Mononuclear cell (primary cell): ENCODE results near the gene AGAP9. TPM values are rescaled to one million over a fixed set of nuclear protein-coding genes. Genes with fewer than 3 reads are reported as not detected.
"Not testable (repeated sequence)": the region's sequence is repeated elsewhere in the genome, so short reads cannot be mapped to it uniquely, and the experiment has no call there.

Experiments
- H3K27me3 ChIP-seq: 2 replicates; pipeline ENCODE4 v1.6.0; 2011; ENCODE audit warnings: low read length, control low read depth; ENCODE audit not compliant: insufficient read depth
- H3K4me1 ChIP-seq: 2 replicates; pipeline ENCODE4 v1.5.1; 2011; ENCODE audit warnings: mild to moderate bottlenecking, low read length, control low read depth; ENCODE audit not compliant: insufficient read depth
- H3K4me3 ChIP-seq: 2 replicates; pipeline ENCODE4 v1.5.1; 2011; ENCODE audit warnings: mild to moderate bottlenecking, low read length, moderate library complexity
- H3K9me3 ChIP-seq: 2 replicates; pipeline ENCODE4 v1.5.1; 2011; ENCODE audit warnings: low read depth, mild to moderate bottlenecking, control low read depth, low read length
- total RNA-seq: library from RNA; depleted of rRNA; stranded (reverse); fragments of >200 nt; gene quantifications from one replicate; pipeline ENCODE4 v1.2.3, GENCODE V29; 2012

AGAP9 gene
- total RNA-seq, 1 donor: 10.6 TPM

DNA sequence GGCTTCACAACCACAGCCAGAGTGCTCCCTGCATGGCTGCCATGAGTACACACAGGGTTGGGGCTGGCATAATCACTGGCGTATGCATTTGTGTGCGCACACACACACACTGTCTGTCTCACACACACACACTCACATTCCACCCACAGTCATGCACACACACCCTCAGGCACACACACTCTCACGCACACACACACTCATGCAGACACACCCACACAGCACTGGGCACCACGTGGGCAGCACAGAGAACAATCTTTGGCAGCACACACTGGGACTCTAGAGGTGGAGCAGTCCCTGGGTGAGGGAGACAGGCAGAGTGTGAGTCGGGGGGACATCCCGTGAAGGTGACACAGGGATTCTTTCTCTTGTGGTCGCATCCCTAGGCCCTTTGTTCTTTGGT lies 49.9 kb downstream of the AGAP9 start:
- not testable (repeated sequence) for H3K4me1 ChIP-seq, H3K27me3 ChIP-seq, H3K4me3 ChIP-seq, H3K9me3 ChIP-seq

DNA sequence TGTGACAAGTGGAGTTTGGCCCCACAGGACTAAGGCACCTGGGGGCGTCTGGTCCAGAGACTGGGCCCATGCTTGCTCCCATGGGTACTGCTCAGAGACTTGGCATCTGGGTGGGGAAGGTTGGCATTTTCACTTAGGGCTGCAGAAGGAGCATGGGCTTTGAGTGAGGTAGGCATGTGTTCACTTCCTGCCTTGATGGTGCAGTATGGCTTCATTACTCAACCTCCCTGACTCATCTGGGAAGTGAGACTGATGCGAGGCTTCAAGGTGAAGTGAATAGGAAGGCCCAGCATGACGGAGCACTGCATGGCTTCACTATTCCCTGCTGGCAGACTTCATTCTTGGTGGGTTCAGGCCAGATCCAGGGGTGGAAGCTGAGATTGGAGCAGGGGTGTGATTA lies 50.8 kb downstream of the AGAP9 start:
- not testable (repeated sequence) for H3K27me3 ChIP-seq, H3K4me3 ChIP-seq, H3K9me3 ChIP-seq, H3K4me1 ChIP-seq

DNA sequence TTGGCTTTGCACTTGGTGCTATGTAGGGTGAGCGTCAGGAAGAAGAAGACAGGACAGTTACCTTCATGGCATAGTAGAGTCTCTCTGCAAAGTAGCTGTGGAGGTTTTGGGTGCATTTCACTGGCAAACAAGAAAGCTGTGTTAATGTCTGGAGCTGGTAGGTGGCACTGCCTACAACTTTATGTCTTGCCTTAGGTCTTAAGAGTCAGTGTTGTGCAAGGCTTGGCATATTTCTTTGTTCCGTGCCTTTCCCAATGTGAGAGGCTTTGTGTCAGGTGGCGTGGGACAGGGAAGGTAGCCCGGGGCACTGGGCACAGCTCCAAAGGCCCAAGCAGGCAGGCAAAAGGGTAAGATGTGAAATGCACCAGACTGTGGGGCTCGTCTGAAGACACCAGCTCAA lies 51.4 kb downstream of the AGAP9 start:
- H3K27me3 ChIP-seq, H3K9me3 ChIP-seq, H3K4me3 ChIP-seq, H3K4me1 ChIP-seq: not testable (repeated sequence)

DNA sequence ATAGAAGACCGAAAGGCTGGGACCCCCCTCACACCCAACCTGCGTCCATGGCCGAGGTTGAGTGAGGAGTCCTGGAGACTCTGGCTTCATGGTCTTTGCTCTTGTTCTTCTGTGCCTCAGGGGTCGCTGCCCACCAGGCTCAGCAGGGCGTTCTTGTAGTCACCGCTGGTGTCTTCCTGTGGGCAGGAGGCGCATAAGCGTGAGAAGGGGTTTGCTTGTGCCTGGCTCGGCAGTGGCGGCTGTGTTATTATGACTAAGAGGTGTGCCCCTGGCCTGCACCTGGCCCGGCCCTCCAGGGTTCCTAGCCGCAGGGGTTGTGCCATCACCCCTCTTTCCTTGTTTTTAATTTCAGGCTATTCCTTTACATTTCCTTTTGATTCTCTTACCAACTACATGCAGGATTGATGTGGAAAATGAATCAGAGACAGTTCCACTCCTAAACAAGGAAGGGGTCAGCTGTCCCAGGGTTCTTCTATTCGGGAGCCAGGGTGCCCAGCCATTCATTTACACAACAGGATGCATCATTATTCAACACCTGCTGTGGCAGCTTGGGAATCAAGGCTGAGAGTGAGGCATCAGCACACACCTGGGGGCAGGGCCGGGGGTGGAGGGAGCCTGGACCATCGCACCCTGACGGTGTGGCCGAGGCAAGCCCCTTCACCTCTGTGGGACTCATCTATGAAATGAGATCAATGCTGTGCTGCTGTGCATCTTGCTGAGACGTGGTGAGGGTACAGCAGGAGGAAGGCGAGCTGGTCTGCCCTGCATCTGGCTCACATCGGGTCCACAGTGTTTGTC lies 54.5 kb downstream of the AGAP9 start:
- H3K4me1 ChIP-seq, H3K4me3 ChIP-seq, H3K9me3 ChIP-seq, H3K27me3 ChIP-seq: not testable (repeated sequence)

DNA sequence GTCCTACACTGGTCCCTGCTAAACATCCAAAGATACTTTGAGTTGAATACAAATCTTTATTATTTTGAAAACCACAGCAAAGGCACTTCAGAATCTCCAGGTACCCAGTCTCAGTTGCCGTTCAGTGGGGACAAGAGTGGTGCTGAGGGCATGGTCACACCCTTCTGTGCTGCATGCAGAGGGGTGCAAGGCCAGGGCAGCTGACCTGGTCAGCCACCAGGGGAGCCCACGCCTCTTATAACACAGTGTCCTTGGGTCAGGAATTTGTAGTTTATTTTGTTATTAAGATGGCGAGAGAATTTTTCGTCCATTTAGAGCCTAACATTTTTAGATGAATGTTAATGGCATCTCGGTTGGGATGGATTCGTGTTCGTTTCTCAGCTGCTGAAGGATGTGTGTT lies 55.5 kb downstream of the AGAP9 start:
- not testable (repeated sequence) for H3K4me3 ChIP-seq, H3K9me3 ChIP-seq, H3K4me1 ChIP-seq, H3K27me3 ChIP-seq

DNA sequence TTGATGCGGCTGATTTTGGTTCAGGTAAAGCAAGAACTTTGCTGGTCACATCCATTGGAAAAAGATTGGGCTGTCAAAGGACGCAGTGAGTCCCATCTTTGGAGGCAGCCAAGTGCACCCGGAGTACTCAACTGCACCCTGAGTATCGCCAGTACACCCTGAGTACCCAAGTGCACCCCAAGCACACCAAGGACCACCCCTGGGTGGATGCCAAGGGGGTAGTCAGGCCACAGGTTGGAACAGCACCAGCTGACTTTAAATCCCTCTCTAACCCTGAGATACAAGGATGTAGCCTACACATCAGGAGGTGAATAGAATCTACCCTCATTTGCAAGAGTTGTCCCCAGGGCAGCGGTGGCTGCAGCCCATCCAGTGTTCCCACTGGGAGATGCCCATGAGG lies 56.0 kb downstream of the AGAP9 start:
- H3K4me1 ChIP-seq, H3K27me3 ChIP-seq, H3K4me3 ChIP-seq, H3K9me3 ChIP-seq: not testable (repeated sequence)

DNA sequence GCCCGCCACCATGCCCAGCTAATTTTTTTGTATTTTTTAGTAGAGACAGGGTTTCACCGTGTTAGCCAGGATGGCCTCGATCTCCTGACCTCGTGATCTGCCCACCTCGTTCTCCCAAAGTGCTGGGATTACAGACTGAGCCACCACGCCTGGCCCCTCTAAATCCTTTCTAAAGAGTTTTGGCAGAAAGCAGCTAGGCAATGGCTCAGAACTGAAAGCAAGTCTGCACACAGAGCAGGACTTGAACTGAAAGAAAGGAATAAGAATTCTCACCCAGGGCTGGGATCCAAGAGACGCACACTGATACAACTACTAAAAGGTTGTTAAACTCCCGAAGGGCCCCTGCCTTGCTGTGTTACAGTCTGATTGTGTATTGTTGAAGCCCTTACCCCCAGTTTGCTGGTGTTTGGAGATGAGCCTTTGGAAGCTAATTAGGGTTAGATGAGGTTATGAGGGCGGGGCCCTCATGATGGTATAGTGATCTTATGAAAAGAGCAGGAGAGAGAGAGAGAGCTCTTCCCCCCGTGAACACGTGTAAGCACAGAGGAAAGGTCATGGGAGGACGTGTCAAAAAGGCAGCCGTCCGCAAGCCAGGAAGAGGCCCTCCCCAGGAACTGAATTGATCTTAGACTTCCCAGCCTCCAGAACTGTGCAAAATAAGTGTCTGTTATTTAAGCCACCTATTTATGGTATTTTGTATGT lies 58.1 kb downstream of the AGAP9 start:
- not testable (repeated sequence) for H3K9me3 ChIP-seq, H3K4me1 ChIP-seq, H3K4me3 ChIP-seq, H3K27me3 ChIP-seq

DNA sequence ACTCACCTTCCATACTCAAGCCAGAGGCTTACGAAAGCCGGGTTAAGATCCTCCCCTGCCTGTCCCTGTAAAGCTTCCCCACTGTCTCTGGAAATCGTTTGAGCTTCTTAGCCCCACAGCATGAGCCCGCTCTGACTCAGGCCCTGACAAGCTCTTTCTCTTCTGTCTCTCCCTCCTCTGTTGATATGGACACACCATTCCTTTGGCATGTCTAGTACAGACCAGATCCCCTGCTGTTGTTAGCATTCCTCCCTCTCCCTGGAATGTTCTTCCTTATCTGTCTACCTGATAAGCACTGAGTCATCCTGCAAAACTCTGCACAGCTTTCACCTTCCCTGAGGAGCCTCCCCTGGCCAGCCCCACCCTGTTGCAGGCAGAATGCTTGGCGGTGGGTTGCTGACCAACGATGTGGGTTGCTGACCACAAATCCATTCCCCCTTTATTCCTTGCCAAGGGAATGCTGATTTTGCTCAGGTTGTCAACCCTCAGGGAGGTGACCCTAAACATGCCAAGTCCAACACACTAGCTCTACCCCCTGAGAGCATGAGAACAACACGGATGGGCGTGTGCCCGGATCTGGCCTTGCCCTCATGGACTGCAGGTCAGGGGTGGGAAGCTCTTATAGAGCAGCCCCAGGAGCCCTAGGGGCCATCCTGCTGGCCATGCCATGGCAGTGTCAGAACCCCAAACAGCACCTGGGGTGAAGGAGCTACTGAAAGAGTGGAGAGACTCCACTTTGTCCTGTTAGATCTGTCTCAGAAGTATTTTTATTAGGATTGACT lies 60.7 kb downstream of the AGAP9 start:
- not testable (repeated sequence) for H3K9me3 ChIP-seq, H3K4me3 ChIP-seq, H3K4me1 ChIP-seq, H3K27me3 ChIP-seq

DNA sequence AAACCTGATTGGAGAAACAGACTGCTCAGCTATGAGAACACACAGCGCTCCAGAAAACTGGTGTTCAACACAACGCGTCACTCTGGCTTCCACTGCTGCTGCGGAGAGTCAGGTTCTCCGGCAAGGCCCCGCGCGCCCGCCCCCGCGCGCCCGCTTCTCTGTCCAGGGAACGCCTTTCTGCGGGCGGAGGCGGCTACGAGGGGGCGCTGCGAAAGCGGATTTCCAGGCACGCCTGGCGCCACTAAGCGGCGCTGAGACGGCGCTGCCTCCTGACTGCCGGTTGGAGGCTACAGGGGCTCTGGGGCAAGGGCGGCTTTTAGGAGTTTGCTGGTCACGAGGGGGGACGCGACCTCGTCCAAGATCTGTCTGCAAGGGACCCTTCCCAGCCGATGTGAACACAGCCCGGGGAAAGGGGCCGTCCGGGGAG lies 62.2 kb downstream of the AGAP9 start:
- not testable (repeated sequence) for H3K9me3 ChIP-seq, H3K4me3 ChIP-seq, H3K27me3 ChIP-seq, H3K4me1 ChIP-seq

DNA sequence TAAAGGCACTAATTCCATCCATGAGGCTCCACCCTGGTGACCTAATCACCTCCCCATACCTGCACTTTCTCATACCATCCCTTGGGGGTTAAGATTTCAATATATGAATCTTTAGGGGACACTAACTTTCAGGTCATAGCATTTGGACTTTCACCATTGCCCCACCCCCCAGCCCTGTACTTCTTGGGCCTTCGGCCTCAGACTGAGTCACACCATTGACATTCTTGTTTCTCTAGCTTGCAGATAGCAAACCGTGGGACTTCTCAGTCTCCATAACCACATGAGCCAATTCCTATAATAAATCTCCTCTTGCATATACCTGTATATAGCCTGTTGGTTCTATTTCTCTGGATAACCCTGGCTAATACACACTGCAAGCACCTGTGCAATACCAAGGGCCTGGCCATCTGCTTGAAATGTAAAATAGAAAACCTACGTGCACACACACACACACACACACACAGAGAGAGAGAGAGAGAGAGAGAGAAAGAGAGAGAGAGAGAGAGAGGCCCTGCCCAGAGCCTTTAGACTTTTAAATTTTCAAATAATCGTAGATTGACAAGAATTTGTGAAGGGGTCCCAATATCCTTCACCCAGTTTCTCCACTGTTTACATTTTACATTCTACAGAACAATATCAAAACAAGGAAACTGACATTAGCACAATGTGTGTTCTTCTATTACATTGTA lies 64.8 kb downstream of the AGAP9 start:
- Histone ChIP-seq H3K4me1 (no peaks in the 10 kb centered on the region), H3K27me3 (no peaks in the 10 kb centered on the region), H3K4me3 (no peak overlapping the region), H3K9me3 (no peaks in the 10 kb centered on the region)

DNA sequence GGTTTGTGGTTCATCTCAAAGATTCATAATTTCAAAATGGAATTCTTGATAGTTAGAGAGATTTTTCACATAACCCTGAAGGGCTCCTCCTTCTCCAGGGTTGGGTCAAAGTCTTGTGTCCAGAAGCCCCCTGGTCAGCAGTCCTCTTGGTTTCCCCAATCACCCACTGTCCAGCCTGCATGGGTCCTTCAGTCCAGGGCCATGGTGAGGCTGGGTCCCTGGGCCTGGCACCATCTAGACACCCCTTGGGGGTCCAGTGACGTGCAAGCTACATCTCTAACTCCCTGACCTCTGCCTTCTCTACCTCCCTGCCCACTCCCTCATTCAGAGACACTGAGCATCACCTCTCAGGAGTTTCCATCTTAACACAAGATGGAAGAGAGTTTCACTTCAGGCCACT lies 65.6 kb downstream of the AGAP9 start:
- no peaks in the 10 kb centered on the region for H3K9me3 ChIP-seq
- H3K4me1 ChIP-seq: no peaks in the 10 kb centered on the region
- H3K27me3 ChIP-seq: no peaks in the 10 kb centered on the region
- no peak overlapping the region for H3K4me3 ChIP-seq

DNA sequence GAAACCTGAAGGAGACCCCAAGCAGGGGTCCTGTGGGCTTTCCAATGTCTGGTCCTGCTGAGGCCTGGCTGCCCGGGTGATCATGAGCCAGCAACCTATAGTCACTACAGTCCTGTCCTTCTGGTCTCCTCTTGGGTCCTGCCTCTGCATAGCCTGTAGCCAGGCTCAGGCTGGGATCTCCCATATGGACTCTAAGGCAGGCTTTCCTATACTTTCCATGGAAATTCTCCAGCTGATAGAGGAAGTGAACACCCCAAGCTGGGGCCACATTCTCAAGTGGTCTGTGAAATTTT lies 66.0 kb downstream of the AGAP9 start:
- H3K27me3 ChIP-seq: no peaks in the 10 kb centered on the region
- H3K9me3 ChIP-seq: no peaks in the 10 kb centered on the region
- H3K4me1 ChIP-seq: no peaks in the 10 kb centered on the region
- no peak overlapping the region for H3K4me3 ChIP-seq

DNA sequence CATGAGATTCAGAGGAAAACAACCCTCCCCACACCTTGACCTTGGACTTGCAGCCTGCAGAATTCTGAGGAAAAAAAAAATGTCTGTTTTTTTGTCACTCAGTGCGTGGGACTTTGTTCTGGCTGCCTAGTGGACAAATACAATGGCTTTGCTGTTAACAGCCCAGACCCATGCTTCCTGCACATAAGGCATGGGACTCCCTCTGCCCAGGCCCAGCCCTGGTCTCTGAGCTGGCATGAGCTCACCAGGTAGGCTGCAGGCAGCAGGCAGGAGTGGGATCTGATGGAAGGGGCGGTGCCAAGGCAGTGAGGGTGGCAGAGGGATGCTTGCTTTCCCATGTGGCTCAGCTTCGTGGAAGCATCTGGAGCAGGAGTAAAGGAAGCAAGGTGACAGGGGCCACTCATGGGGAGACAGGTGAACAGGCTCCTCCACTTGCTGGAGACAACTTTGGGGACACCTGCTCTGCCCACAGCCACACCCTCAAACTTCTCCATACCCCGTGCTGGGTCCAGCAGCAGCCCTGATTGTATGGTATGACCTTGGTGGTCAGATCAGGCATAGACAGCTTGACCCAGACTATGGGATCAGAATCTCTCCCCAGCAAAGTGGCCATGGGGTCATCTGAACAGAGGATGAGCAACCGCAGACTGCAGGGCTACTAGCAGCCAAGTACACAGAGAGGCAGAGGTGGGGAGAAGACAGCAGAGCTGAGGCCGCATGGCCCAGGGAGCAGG lies 66.5 kb downstream of the AGAP9 start:
- H3K4me1 ChIP-seq: no peaks in the 10 kb centered on the region
- H3K4me3 ChIP-seq: no peak overlapping the region
- H3K27me3 ChIP-seq: no peaks in the 10 kb centered on the region
- no peaks in the 10 kb centered on the region for H3K9me3 ChIP-seq

DNA sequence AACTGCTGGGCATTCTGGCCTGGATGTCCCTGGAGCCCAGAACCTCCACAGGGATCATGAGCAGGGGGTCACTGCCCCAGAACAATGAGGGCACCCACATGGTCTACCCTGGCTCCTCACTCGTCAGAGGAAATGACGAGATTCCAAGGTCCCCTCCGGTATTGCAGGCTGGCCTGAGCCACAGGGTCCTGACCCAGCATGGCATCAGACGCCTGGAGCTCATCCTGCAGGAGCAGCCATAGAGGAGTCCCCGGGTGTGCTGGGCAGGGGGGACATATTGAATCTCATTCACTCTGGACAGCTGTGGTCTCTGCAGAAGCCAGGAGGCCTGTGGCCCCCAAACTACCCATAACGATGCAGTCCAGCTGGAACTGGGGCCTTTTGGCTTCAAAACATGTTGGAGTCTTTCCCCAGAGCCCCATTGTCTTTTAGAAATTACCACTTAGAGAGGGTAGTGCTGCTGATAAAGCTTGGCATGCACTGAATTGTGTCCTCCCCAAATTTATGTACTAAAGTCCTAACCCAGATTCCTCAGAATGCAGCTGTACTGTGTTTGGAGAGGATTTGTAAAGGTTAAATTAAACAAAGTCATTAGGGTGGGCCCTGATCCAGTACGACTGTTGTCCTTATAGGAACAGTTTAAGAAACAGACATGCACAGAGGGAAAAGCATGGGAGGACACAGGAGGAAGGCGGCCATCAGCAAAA lies 67.2 kb downstream of the AGAP9 start:
- H3K4me1 ChIP-seq: no peaks in the 10 kb centered on the region
- H3K9me3 ChIP-seq: no peaks in the 10 kb centered on the region
- H3K4me3 ChIP-seq: no peak overlapping the region
- H3K27me3 ChIP-seq: no peaks in the 10 kb centered on the region
